Activated naive CD8-positive, alpha-beta T cell treated with anti-CD3 and anti-CD28 coated beads, Interleukin-2, amount 50 U/mL, for 24 hours (primary cell): Measurements from ENCODE around the gene BCAR3.
"Not testable (repeated sequence)": the region's sequence is repeated elsewhere in the genome, so short reads cannot be mapped to it uniquely, and the experiment has no call there.

ENCODE experiments used
- ATAC-seq: fragments of 150-1000 bp; cut with Tn5 transposase; one replicate; pipeline ENCODE4 v1.10.0; 2021
- DNase-seq: peaks from one replicate; pipeline ENCODE4 v3.0.0; 2021
- H3K27ac Mint-ChIP-seq: one replicate; pipeline ENCODE4 v1.8.0; 2021; ENCODE audit warnings: mild to moderate bottlenecking, mixed read lengths
- H3K27me3 Mint-ChIP-seq: one replicate; pipeline ENCODE4 v1.8.0; 2021; ENCODE audit warnings: mixed read lengths
- H3K36me3 Mint-ChIP-seq: one replicate; pipeline ENCODE4 v1.8.0; 2021; ENCODE audit warnings: low read depth, mixed read lengths
- H3K4me1 Mint-ChIP-seq: one replicate; pipeline ENCODE4 v1.8.0; 2021; ENCODE audit warnings: mixed read lengths
- H3K4me3 Mint-ChIP-seq: one replicate; pipeline ENCODE4 v1.8.0; 2021; ENCODE audit warnings: mild to moderate bottlenecking, moderate library complexity, mixed read lengths
- H3K9me3 Mint-ChIP-seq: one replicate; pipeline ENCODE4 v1.8.0; 2021; ENCODE audit warnings: mixed read lengths

Gene BCAR3

GRCh38 chr1:93559045-93559444 lies 122.6 kb downstream of the BCAR3 start:
- Mint-ChIP-seq H3K36me3 (peaks cover 2% of the 10 kb centered on the region), H3K27ac (no peak overlapping the region), H3K4me1 (peaks cover 11% of the 10 kb centered on the region), H3K4me3 (no peak overlapping the region), H3K9me3 (peaks cover 5% of the 10 kb centered on the region), H3K27me3 (peaks cover 8% of the 10 kb centered on the region)
- DNase-seq (no peak), ATAC-seq (no peak)

GRCh38 chr1:93556291-93556690 lies 125.3 kb downstream of the BCAR3 start:
- Mint-ChIP-seq H3K4me3 (no peak overlapping the region), H3K27ac (no peak overlapping the region), H3K4me1 (peaks cover 11% of the 10 kb centered on the region), H3K36me3 (no peaks in the 10 kb centered on the region), H3K27me3 (peaks cover 12% of the 10 kb centered on the region), H3K9me3 (peaks cover 5% of the 10 kb centered on the region)
- DNase-seq (no peak), ATAC-seq (no peak)

GRCh38 chr1:93554883-93555872 lies 126.5 kb downstream of the BCAR3 start:
- Mint-ChIP-seq H3K27me3 (peaks cover 12% of the 10 kb centered on the region), H3K4me3 (no peak overlapping the region), H3K4me1 (peaks cover 11% of the 10 kb centered on the region), H3K9me3 (peaks cover 5% of the 10 kb centered on the region), H3K36me3 (no peaks in the 10 kb centered on the region), H3K27ac (no peak overlapping the region)
- ATAC-seq (no peak), DNase-seq (no peak)

GRCh38 chr1:93553886-93554490 lies 127.6 kb downstream of the BCAR3 start:
- ATAC-seq, H3K36me3 Mint-ChIP-seq, DNase-seq, H3K4me3 Mint-ChIP-seq, H3K27ac Mint-ChIP-seq, H3K9me3 Mint-ChIP-seq: not testable (repeated sequence)
- Mint-ChIP-seq H3K4me1 (peaks cover 11% of the 10 kb centered on the region), H3K27me3 (peaks cover 12% of the 10 kb centered on the region)

GRCh38 chr1:93552741-93553455 lies 128.7 kb downstream of the BCAR3 start:
- H3K27ac Mint-ChIP-seq = no peak overlapping the region
- H3K4me3 Mint-ChIP-seq = no peak overlapping the region
- H3K9me3 Mint-ChIP-seq = peaks cover 2% of the 10 kb centered on the region
- H3K36me3 Mint-ChIP-seq = no peaks in the 10 kb centered on the region
- peaks cover 9% of the 10 kb centered on the region for H3K27me3 Mint-ChIP-seq
- ATAC-seq = no peak
- H3K4me1 Mint-ChIP-seq = peaks cover 9% of the 10 kb centered on the region
- DNase-seq = no peak

- Mint-ChIP-seq H3K4me1 (peaks cover 3% of the 10 kb centered on the region), H3K27ac (no peak overlapping the region), H3K27me3 (peaks cover 6% of the 10 kb centered on the region), H3K36me3 (no peaks in the 10 kb centered on the region), H3K9me3 (no peaks in the 10 kb centered on the region), H3K4me3 (no peak overlapping the region)
- DNase-seq (no peak), ATAC-seq (no peak)
These were observed 131.8 kb downstream of the BCAR3 start for GRCh38 chr1:93549811-93550210.

GRCh38 chr1:93549131-93549530 lies 132.5 kb downstream of the BCAR3 start:
- Mint-ChIP-seq H3K9me3 (no peaks in the 10 kb centered on the region), H3K36me3 (no peaks in the 10 kb centered on the region), H3K4me3 (no peak overlapping the region), H3K27me3 (peaks cover 4% of the 10 kb centered on the region), H3K4me1 (no peaks in the 10 kb centered on the region), H3K27ac (no peak overlapping the region)
- no peak for ATAC-seq
- DNase-seq = no peak

- ATAC-seq (no peak), DNase-seq (no peak)
- Mint-ChIP-seq H3K4me3 (no peak overlapping the region), H3K27me3 (no peaks in the 10 kb centered on the region), H3K27ac (no peak overlapping the region), H3K36me3 (no peaks in the 10 kb centered on the region), H3K4me1 (no peaks in the 10 kb centered on the region), H3K9me3 (no peaks in the 10 kb centered on the region)
These were observed 135.3 kb downstream of the BCAR3 start for GRCh38 chr1:93546162-93546863.

- ATAC-seq = no peak
- H3K27ac Mint-ChIP-seq = no peak overlapping the region
- no peak overlapping the region for H3K4me3 Mint-ChIP-seq
- H3K36me3 Mint-ChIP-seq = no peaks in the 10 kb centered on the region
- DNase-seq = no peak
- peaks cover 5% of the 10 kb centered on the region for H3K4me1 Mint-ChIP-seq
- no peaks in the 10 kb centered on the region for H3K9me3 Mint-ChIP-seq
- peaks cover 5% of the 10 kb centered on the region for H3K27me3 Mint-ChIP-seq
These were observed 139.2 kb downstream of the BCAR3 start for GRCh38 chr1:93542398-93542797.

- DNase-seq (no peak), ATAC-seq (no peak)
- no peak overlapping the region for H3K27ac Mint-ChIP-seq
- H3K9me3 Mint-ChIP-seq = no peaks in the 10 kb centered on the region
- H3K36me3 Mint-ChIP-seq = no peaks in the 10 kb centered on the region
- peaks cover 7% of the 10 kb centered on the region for H3K27me3 Mint-ChIP-seq
- no peak overlapping the region for H3K4me3 Mint-ChIP-seq
- H3K4me1 Mint-ChIP-seq = peaks cover 5% of the 10 kb centered on the region
These were observed 140.6 kb downstream of the BCAR3 start for GRCh38 chr1:93541045-93541444.

- ATAC-seq (peak; percentile 59), DNase-seq (no peak)
- peaks cover 5% of the 10 kb centered on the region for H3K4me1 Mint-ChIP-seq
- no peaks in the 10 kb centered on the region for H3K9me3 Mint-ChIP-seq
- peaks cover 11% of the 10 kb centered on the region for H3K27me3 Mint-ChIP-seq
- no peak overlapping the region for H3K4me3 Mint-ChIP-seq
- no peaks in the 10 kb centered on the region for H3K36me3 Mint-ChIP-seq
- no peak overlapping the region for H3K27ac Mint-ChIP-seq
These were observed 143.7 kb downstream of the BCAR3 start for GRCh38 chr1:93537924-93538323.

GRCh38 chr1:93537396-93537795 lies 144.2 kb downstream of the BCAR3 start:
- peaks cover 11% of the 10 kb centered on the region for H3K27me3 Mint-ChIP-seq
- H3K27ac Mint-ChIP-seq = no peak overlapping the region
- ATAC-seq (no peak), DNase-seq (no peak)
- no peaks in the 10 kb centered on the region for H3K9me3 Mint-ChIP-seq
- peaks cover 5% of the 10 kb centered on the region for H3K4me1 Mint-ChIP-seq
- H3K4me3 Mint-ChIP-seq = no peak overlapping the region
- H3K36me3 Mint-ChIP-seq = no peaks in the 10 kb centered on the region

- Mint-ChIP-seq H3K4me3 (no peak overlapping the region), H3K4me1 (peaks cover 5% of the 10 kb centered on the region), H3K36me3 (no peaks in the 10 kb centered on the region), H3K9me3 (no peaks in the 10 kb centered on the region), H3K27me3 (peaks cover 7% of the 10 kb centered on the region), H3K27ac (no peak overlapping the region)
- DNase-seq (no peak), ATAC-seq (no peak)
These were observed 148.0 kb downstream of the BCAR3 start for GRCh38 chr1:93533677-93534076.

- DNase-seq (no peak), ATAC-seq (no peak)
- Mint-ChIP-seq H3K36me3 (no peaks in the 10 kb centered on the region), H3K4me1 (peaks cover under 1% of the 10 kb centered on the region), H3K9me3 (no peaks in the 10 kb centered on the region), H3K4me3 (no peak overlapping the region), H3K27ac (no peak overlapping the region), H3K27me3 (peaks cover 7% of the 10 kb centered on the region)
These were observed 148.8 kb downstream of the BCAR3 start for GRCh38 chr1:93532780-93533378.
